GM18951 (cell line): Measurements from ENCODE around the gene HSPA2.
A peak's percentile ranks its signal among the peaks of the same experiment; 100 is the strongest.
"Not testable (repeated sequence)": the region's sequence is repeated elsewhere in the genome, so short reads cannot be mapped to it uniquely, and the experiment has no call there.

Source experiments
- POLR2A ChIP-seq: IDR thresholded peaks from 4 replicates; pipeline ENCODE4 v1.6.1; 2011; ENCODE audit warnings: mild to moderate bottlenecking; ENCODE audit not compliant: insufficient read length, insufficient read depth; ENCODE audit errors: extremely low read depth
- in situ Hi-C: fragments of 300-500 bp; cut with MboI; formaldehyde crosslinking; loops from one replicate; pipeline ENCODE4 v1.12.0; 2022; ENCODE audit warnings: low sequenced_read_pairs, mixed read lengths, inconsistent platforms; ENCODE audit not compliant: unreplicated experiment

Gene HSPA2

GRCh38 chr14:64504897-64505794 lies 35.4 kb upstream of the HSPA2 start:
- peak; percentile 50 for TF ChIP-seq POLR2A
- in situ Hi-C loops, result no loop called here

GRCh38 chr14:64506721-64507120 lies 33.8 kb upstream of the HSPA2 start:
- TF ChIP-seq POLR2A, result no peak
- in situ Hi-C loops, result no loop called here

GRCh38 chr14:64507376-64508156 lies 33.0 kb upstream of the HSPA2 start:
- no peak for TF ChIP-seq POLR2A
- in situ Hi-C loops, result no loop called here

- no peak for TF ChIP-seq POLR2A
- in situ Hi-C loops, result no loop called here
Observed at GRCh38 chr14:64508215-64508776, 32.2 kb upstream of the HSPA2 start.

GRCh38 chr14:64509036-64509435 lies 31.5 kb upstream of the HSPA2 start:
- in situ Hi-C loops, result no loop called here
- TF ChIP-seq POLR2A, result no peak

- no peak for TF ChIP-seq POLR2A
- in situ Hi-C loops, result no loop called here
Observed at GRCh38 chr14:64510825-64511671, 29.5 kb upstream of the HSPA2 start.

GRCh38 chr14:64513271-64513670 lies 27.3 kb upstream of the HSPA2 start:
- no peak for TF ChIP-seq POLR2A
- in situ Hi-C loops, result no loop called here

- no peak for TF ChIP-seq POLR2A
- in situ Hi-C loops, result no loop called here
Observed at GRCh38 chr14:64515053-64515452, 25.5 kb upstream of the HSPA2 start.

- in situ Hi-C loops, result no loop called here
- no peak for TF ChIP-seq POLR2A
Observed at GRCh38 chr14:64516969-64517368, 23.6 kb upstream of the HSPA2 start.

- in situ Hi-C loops, result not testable (repeated sequence)
Observed at GRCh38 chr14:64517667-64518066, 22.9 kb upstream of the HSPA2 start.

GRCh38 chr14:64518229-64518628 lies 22.3 kb upstream of the HSPA2 start:
- no peak for TF ChIP-seq POLR2A
- in situ Hi-C loops, result no loop called here

GRCh38 chr14:64520699-64521098 lies 19.8 kb upstream of the HSPA2 start:
- TF ChIP-seq POLR2A, result no peak
- in situ Hi-C loops, result no loop called here
